DMS79 (cell line): ENCODE measurements around the gene LMCD1.
A peak's percentile ranks its signal among the peaks of the same experiment; 100 is the strongest.

Experiments used
- DNase-seq: peaks from one replicate; lab custom pipeline; 2025; lab: John Stamatoyannopoulos, UW

The LMCD1 gene

GRCh38 chr3:8505621-8506020 is 4.0 kb downstream of the LMCD1 start:
- DNase-seq, result no peak

GRCh38 chr3:8506571-8507061 is 5.0 kb downstream of the LMCD1 start:
- DNase-seq, result peak; percentile 32

GRCh38 chr3:8507496-8507895 is 5.9 kb downstream of the LMCD1 start:
- no peak for DNase-seq

GRCh38 chr3:8509961-8510360 is 8.3 kb downstream of the LMCD1 start:
- DNase-seq, result no peak

GRCh38 chr3:8512234-8512633 is 10.6 kb downstream of the LMCD1 start:
- DNase-seq, result no peak

- no peak for DNase-seq
These were observed 14.5 kb downstream of the LMCD1 start for GRCh38 chr3:8516047-8516661.

GRCh38 chr3:8516783-8517182 is 15.2 kb downstream of the LMCD1 start:
- no peak for DNase-seq

GRCh38 chr3:8517487-8517886 is 15.9 kb downstream of the LMCD1 start:
- no peak for DNase-seq

GRCh38 chr3:8518138-8518537 is 16.5 kb downstream of the LMCD1 start:
- no peak for DNase-seq

- no peak for DNase-seq
These were observed 17.5 kb downstream of the LMCD1 start for GRCh38 chr3:8519156-8519555.

GRCh38 chr3:8519774-8520448 is 18.3 kb downstream of the LMCD1 start:
- DNase-seq, result no peak

- DNase-seq, result no peak
These were observed 19.3 kb downstream of the LMCD1 start for GRCh38 chr3:8520816-8521403.

GRCh38 chr3:8523041-8523440 is 21.4 kb downstream of the LMCD1 start:
- DNase-seq, result no peak

GRCh38 chr3:8524249-8524648 is 22.6 kb downstream of the LMCD1 start:
- DNase-seq, result no peak

GRCh38 chr3:8524656-8525399 is 23.2 kb downstream of the LMCD1 start:
- no peak for DNase-seq

- no peak for DNase-seq
These were observed 24.3 kb downstream of the LMCD1 start for GRCh38 chr3:8525893-8526292.

- DNase-seq, result no peak
These were observed 27.6 kb downstream of the LMCD1 start for GRCh38 chr3:8529181-8529637.

- no peak for DNase-seq
These were observed 28.3 kb downstream of the LMCD1 start for GRCh38 chr3:8529738-8530525.

- no peak for DNase-seq
These were observed 29.0 kb downstream of the LMCD1 start for GRCh38 chr3:8530581-8530980.

GRCh38 chr3:8532251-8532871 is 30.7 kb downstream of the LMCD1 start:
- no peak for DNase-seq
